Upper lobe of left lung (tissue), 4 donors: ENCODE data around the gene IL17A.

Source experiments
- CTCF ChIP-seq, 6 experiments: fragments of 450-650 bp in 4 of 6; fragments of 200-600 bp in 2 of 6; sonication (generic) in 2 of 6; IDR thresholded peaks; one replicate each; pipeline ENCODE4 v1.5.1; 2016 to 2019; ENCODE audit warnings: antibody characterized with exemption in 6 of 6
- EP300 ChIP-seq, 4 donors: sonication (generic); formaldehyde crosslinking; IDR thresholded peaks; one replicate each; pipeline ENCODE4 v1.5.1; 2017; ENCODE audit warnings: antibody characterized with exemption in 4 of 4, control low read depth in 2 of 4
- POLR2A ChIP-seq, 4 donors: fragments of 450-650 bp; IDR thresholded peaks; one replicate each; pipeline ENCODE4 v1.5.1; 2016 to 2017; ENCODE audit warnings: antibody characterized with exemption in 4 of 4, mild to moderate bottlenecking in 2 of 4
- POLR2AphosphoS5 ChIP-seq, 2 donors: sonication (generic); formaldehyde crosslinking; IDR thresholded peaks; one replicate each; pipeline ENCODE4 v1.5.1; 2017; ENCODE audit warnings: antibody characterized with exemption in 2 of 2

GRCh38 chr6:52191824-52192223 lies 5.6 kb downstream of the IL17A start:
- TF ChIP-seq EP300 (IDR thresholded peaks at IDR 0.05) (no peak), CTCF (IDR thresholded peaks at IDR 0.05) (no peak), POLR2A (IDR thresholded peaks at IDR 0.05) (no peak), POLR2AphosphoS5 (IDR thresholded peaks at IDR 0.05) (no peak)
